SK-N-SH treated with all-trans-retinoic acid at 6 μM for 48 hours (cell line): ENCODE results near the gene NRIP1.

ENCODE experiments used
- ATAC-seq: fragments of 200-7000 bp; cut with Tn5 transposase; 3 replicates; pipeline ENCODE4 v1.9.1; 2020; ENCODE audit warnings: mild to moderate bottlenecking, moderate library complexity
- ARNTL ChIP-seq: fragments of 450-650 bp; formaldehyde crosslinking; IDR thresholded peaks from 2 replicates; pipeline ENCODE4 v1.5.0; 2020; ENCODE audit warnings: low read depth, mild to moderate bottlenecking, moderate library complexity, borderline replicate concordance
- BACH2 ChIP-seq: fragments of 250-450 bp; sonication (Bioruptor Pico); IDR thresholded peaks from 2 replicates; pipeline ENCODE4 v1.9.0; 2021; ENCODE audit warnings: mild to moderate bottlenecking, borderline replicate concordance
- CREB5 ChIP-seq: fragments of 250-450 bp; sonication (Bioruptor Pico); IDR thresholded peaks from 2 replicates; pipeline ENCODE4 v1.5.1; 2020; ENCODE audit warnings: low read depth, mild to moderate bottlenecking, moderate library complexity
- CSRNP3 ChIP-seq: fragments of 250-450 bp; sonication (Bioruptor Pico); IDR thresholded peaks from 2 replicates; pipeline ENCODE4 v1.5.1; 2021; ENCODE audit warnings: mild to moderate bottlenecking, moderate library complexity
- ESRRG ChIP-seq: fragments of 250-450 bp; sonication (Bioruptor Pico); IDR thresholded peaks from 2 replicates; pipeline ENCODE4 v1.6.1; 2021; ENCODE audit warnings: mild to moderate bottlenecking
- GLIS3 ChIP-seq: fragments of 250-450 bp; sonication (Bioruptor Pico); IDR thresholded peaks from 2 replicates; pipeline ENCODE4 v1.5.0; 2020; ENCODE audit warnings: mild to moderate bottlenecking, moderate library complexity
- ISL1 ChIP-seq: fragments of 250-450 bp; sonication (Bioruptor Pico); IDR thresholded peaks from 2 replicates; pipeline ENCODE4 v2.1.2; 2022; ENCODE audit warnings: mild to moderate bottlenecking, moderate library complexity
- OSR1 ChIP-seq: fragments of 250-450 bp; sonication (Bioruptor Pico); IDR thresholded peaks from 2 replicates; pipeline ENCODE4 v1.8.0; 2022; ENCODE audit warnings: moderate library complexity, mild to moderate bottlenecking, inconsistent platforms
- POU6F1 ChIP-seq: fragments of 250-450 bp; sonication (Bioruptor Pico); IDR thresholded peaks from 2 replicates; pipeline ENCODE4 v1.8.0; 2021; ENCODE audit warnings: low read depth, mild to moderate bottlenecking, moderate library complexity, borderline replicate concordance
- PPARA ChIP-seq: fragments of 250-450 bp; sonication (Bioruptor Pico); IDR thresholded peaks from 2 replicates; pipeline ENCODE4 v1.5.0; 2020; ENCODE audit warnings: mild to moderate bottlenecking, borderline replicate concordance
- RARB ChIP-seq: fragments of 250-450 bp; sonication (Bioruptor Pico); IDR thresholded peaks from 2 replicates; pipeline ENCODE4 v1.8.0; 2021; ENCODE audit warnings: mild to moderate bottlenecking, moderate library complexity
- SNAI2 ChIP-seq: fragments of 250-450 bp; sonication (Bioruptor Pico); IDR thresholded peaks from 2 replicates; pipeline ENCODE4 v1.5.0; 2020; ENCODE audit warnings: mild to moderate bottlenecking, moderate library complexity
- TCF4 ChIP-seq: fragments of 250-450 bp; sonication (Bioruptor Pico); IDR thresholded peaks from 2 replicates; pipeline ENCODE4 v1.8.0; 2021; ENCODE audit warnings: mild to moderate bottlenecking, moderate library complexity, borderline replicate concordance
- TSHZ2 ChIP-seq: fragments of 250-450 bp; sonication (Bioruptor Pico); IDR thresholded peaks from 2 replicates; pipeline ENCODE4 v1.5.0; 2020; ENCODE audit warnings: mild to moderate bottlenecking, moderate library complexity
- ZC3H10 ChIP-seq: fragments of 250-450 bp; sonication (Bioruptor Pico); IDR thresholded peaks from 2 replicates; pipeline ENCODE4 v1.5.1; 2021; ENCODE audit warnings: mild to moderate bottlenecking, moderate library complexity
- ZFP3 ChIP-seq: fragments of 250-450 bp; sonication (Bioruptor Pico); IDR thresholded peaks from 2 replicates; pipeline ENCODE4 v1.5.0; 2020; ENCODE audit warnings: mild to moderate bottlenecking, moderate library complexity
- ZNF565 ChIP-seq: fragments of 450-650 bp; formaldehyde crosslinking; conservative IDR thresholded peaks from 2 replicates; pipeline ENCODE4 v1.5.0; 2020; ENCODE audit warnings: low read depth, mild to moderate bottlenecking, moderate library complexity
- ZNF70 ChIP-seq: fragments of 450-650 bp; formaldehyde crosslinking; IDR thresholded peaks from 2 replicates; pipeline ENCODE4 v1.5.0; 2020; ENCODE audit warnings: mild to moderate bottlenecking, moderate library complexity
- ZNF8 ChIP-seq: fragments of 450-650 bp; formaldehyde crosslinking; IDR thresholded peaks from 2 replicates; pipeline ENCODE4 v1.5.0; 2020; ENCODE audit warnings: mild to moderate bottlenecking, moderate library complexity
- TF ChIP-seq, protein P1 (sequence below): fragments of 250-450 bp; sonication (Bioruptor Pico); IDR thresholded peaks from 2 replicates; pipeline ENCODE4 v1.8.0; 2020; ENCODE audit warnings: mild to moderate bottlenecking, moderate library complexity, borderline replicate concordance

Gene NRIP1

GRCh38 chr21:14975136-14975919, 89.5 kb downstream of the NRIP1 start:
- TF ChIP-seq ZNF70 (CRISPR knock-in tag) (no peak), ZNF565 (CRISPR knock-in tag) (no peak), SNAI2 (CRISPR knock-in tag) (no peak)

GRCh38 chr21:14972678-14973077, 92.1 kb downstream of the NRIP1 start:
- TF ChIP-seq ZNF8 (CRISPR knock-in tag) (no peak), PPARA (CRISPR knock-in tag) (no peak), ESRRG (CRISPR knock-in tag) (no peak), TSHZ2 (CRISPR knock-in tag) (no peak), OSR1 (CRISPR knock-in tag) (no peak), CSRNP3 (no peak), GLIS3 (CRISPR knock-in tag) (no peak), ISL1 (no peak), BACH2 (CRISPR knock-in tag) (no peak), ARNTL (CRISPR knock-in tag) (no peak), ZNF565 (CRISPR knock-in tag) (no peak), ZFP3 (no peak)
- TF ChIP-seq, protein P1, sequence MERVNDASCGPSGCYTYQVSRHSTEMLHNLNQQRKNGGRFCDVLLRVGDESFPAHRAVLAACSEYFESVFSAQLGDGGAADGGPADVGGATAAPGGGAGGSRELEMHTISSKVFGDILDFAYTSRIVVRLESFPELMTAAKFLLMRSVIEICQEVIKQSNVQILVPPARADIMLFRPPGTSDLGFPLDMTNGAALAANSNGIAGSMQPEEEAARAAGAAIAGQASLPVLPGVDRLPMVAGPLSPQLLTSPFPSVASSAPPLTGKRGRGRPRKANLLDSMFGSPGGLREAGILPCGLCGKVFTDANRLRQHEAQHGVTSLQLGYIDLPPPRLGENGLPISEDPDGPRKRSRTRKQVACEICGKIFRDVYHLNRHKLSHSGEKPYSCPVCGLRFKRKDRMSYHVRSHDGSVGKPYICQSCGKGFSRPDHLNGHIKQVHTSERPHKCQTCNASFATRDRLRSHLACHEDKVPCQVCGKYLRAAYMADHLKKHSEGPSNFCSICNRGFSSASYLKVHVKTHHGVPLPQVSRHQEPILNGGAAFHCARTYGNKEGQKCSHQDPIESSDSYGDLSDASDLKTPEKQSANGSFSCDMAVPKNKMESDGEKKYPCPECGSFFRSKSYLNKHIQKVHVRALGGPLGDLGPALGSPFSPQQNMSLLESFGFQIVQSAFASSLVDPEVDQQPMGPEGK: no peak
- TF ChIP-seq, all 23 proteins: peak for 0
- no peak for ATAC-seq

More at GRCh38 chr21:14975136-14975919, 89.5 kb downstream of the NRIP1 start:
- ATAC-seq: no peak

- TF ChIP-seq ARNTL (CRISPR knock-in tag): no peak
- no peak for TF ChIP-seq ZNF70 (CRISPR knock-in tag)
- TF ChIP-seq CSRNP3: no peak
- TF ChIP-seq RARB (CRISPR knock-in tag): no peak
- no peak for TF ChIP-seq GLIS3 (CRISPR knock-in tag)
Measured at GRCh38 chr21:14968821-14969220, 96.0 kb downstream of the NRIP1 start.

GRCh38 chr21:14968029-14968428, 96.8 kb downstream of the NRIP1 start:
- no peak for ATAC-seq
- TF ChIP-seq POU6F1 (CRISPR knock-in tag): no peak
- no peak for TF ChIP-seq ARNTL (CRISPR knock-in tag)
- no peak for TF ChIP-seq ZC3H10 (CRISPR knock-in tag)
- TF ChIP-seq CREB5: no peak
- no peak for TF ChIP-seq BACH2 (CRISPR knock-in tag)
- TF ChIP-seq GLIS3 (CRISPR knock-in tag): no peak
- TF ChIP-seq ZNF8 (CRISPR knock-in tag): no peak
- TF ChIP-seq SNAI2 (CRISPR knock-in tag): no peak
- TF ChIP-seq ISL1: no peak
- TF ChIP-seq TCF4 (CRISPR knock-in tag): no peak
- no peak for TF ChIP-seq TSHZ2 (CRISPR knock-in tag)
- TF ChIP-seq OSR1 (CRISPR knock-in tag): no peak

More at GRCh38 chr21:14968821-14969220, 96.0 kb downstream of the NRIP1 start:
- ATAC-seq: no peak
